Skeletal muscle tissue (tissue), 4 donors: Measurements from ENCODE around the gene DAPK2. TPM values are rescaled to one million over a fixed set of nuclear protein-coding genes. Genes with fewer than 3 reads are reported as not detected.

Source experiments
- H3K27ac ChIP-seq: one replicate; pipeline ENCODE4 v1.7.0; 2013; ENCODE audit warnings: mild to moderate bottlenecking, low read depth, low read length, inconsistent platforms
- H3K27me3 ChIP-seq, 3 donors: one replicate each; pipeline ENCODE4 v1.7.0; 2013; ENCODE audit warnings: low read length in 3 of 3; ENCODE audit not compliant: control insufficient read depth in 3 of 3, insufficient read depth in 3 of 3
- H3K36me3 ChIP-seq, 3 donors: one replicate each; pipeline ENCODE4 v1.7.0; 2013; ENCODE audit warnings: low read length in 3 of 3; ENCODE audit not compliant: control insufficient read depth in 3 of 3, insufficient read depth in 3 of 3
- H3K4me1 ChIP-seq, 3 donors: one replicate each; pipeline ENCODE4 v1.7.0; 2013; ENCODE audit warnings: low read length in 3 of 3, mild to moderate bottlenecking in 3 of 3; ENCODE audit not compliant: control insufficient read depth in 3 of 3, insufficient read depth in 3 of 3
- H3K4me3 ChIP-seq, 3 donors: one replicate each; pipeline ENCODE4 v1.7.0; 2013; ENCODE audit warnings: low read length in 3 of 3
- H3K9ac ChIP-seq, 3 donors: one replicate each; pipeline ENCODE4 v1.7.0; 2013; ENCODE audit warnings: low read length in 3 of 3, mild to moderate bottlenecking in 3 of 3, moderate library complexity in 2 of 3, low read depth in 1 of 3
- H3K9me3 ChIP-seq, 3 donors: one replicate each; pipeline ENCODE4 v1.7.0; 2013; ENCODE audit warnings: low read length in 3 of 3; ENCODE audit not compliant: control insufficient read depth in 3 of 3
- total RNA-seq: library from RNA; depleted of rRNA; stranded (reverse); fragments of >200 nt; gene quantifications from one replicate; pipeline ENCODE4 v1.2.3, GENCODE V29; 2014
- donor health status: Osteomylitis.

The DAPK2 gene
- total RNA-seq, 1 donor from 2014 or later = 2.6 TPM

DNA sequence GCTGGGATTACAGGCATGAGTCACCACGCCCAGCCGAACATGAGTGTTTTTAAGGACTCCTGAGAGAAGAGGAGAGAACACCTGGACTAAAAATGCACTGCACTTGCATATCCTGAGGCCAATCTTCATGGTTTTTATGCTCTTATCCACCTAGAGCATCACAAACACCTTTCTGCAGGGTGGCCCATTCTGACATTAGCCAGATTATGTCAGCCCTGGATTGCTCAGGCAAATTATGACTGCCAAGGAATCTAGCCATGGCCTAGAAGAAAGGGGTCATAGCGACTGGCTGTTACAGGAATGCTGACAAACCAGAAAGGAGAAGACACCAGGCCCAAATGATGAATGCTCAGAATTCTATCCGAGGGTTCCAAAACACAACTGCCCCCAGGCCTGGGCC lies 171.7 kb downstream of the DAPK2 start:
- Histone ChIP-seq H3K4me1 (peaks cover 3 to 8% (median 4%) of the 10 kb centered on the region in 3 donors), H3K9ac (no peak overlapping the region)

DNA sequence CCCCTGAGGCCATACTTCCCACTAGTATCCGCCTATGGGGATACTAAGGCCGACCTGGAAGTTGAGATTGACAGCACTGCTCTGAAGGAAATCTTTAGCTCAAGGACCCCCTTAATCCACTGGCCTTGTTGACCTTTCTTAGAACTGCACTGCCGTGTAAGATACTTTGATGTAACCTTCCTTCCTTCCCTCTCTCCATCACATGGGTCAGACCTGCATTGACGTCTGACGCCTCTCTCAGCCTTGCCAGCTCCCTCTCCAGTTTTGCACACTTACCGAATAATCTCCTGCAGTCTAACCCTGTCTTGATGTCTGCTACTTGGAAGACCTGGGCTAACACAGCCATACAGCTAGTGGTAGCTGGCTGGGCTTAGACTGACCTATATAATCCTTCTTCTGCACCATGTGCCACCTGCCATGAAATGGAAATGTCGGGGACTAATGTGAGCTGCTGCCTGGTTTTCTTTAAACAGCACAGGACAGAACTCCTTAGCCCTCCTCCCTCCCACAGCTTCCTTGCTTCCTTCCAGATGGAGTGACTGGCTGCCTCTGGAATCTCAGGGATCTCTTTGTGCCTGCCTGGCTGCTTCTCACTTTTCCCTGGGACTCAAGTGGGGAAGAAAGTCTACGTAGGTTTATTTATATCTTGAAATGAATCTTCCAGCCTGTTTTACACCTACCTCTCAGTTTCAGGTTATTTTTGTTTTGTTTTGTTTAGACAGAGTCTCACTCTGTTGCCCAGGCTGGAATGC lies 173.3 kb downstream of the DAPK2 start:
- no peak overlapping the region for H3K4me3 ChIP-seq
- no peaks in the 10 kb centered on the region for H3K36me3 ChIP-seq
- H3K27ac ChIP-seq = no peak overlapping the region
- H3K27me3 ChIP-seq = no peaks in the 10 kb centered on the region
- H3K9ac ChIP-seq = no peak overlapping the region
- H3K9me3 ChIP-seq = peaks cover 0 to 2% (median 0%) of the 10 kb centered on the region in 3 donors
- H3K4me1 ChIP-seq = peaks cover 0 to 8% (median 3%) of the 10 kb centered on the region in 3 donors

More for the DNA sequence above, 171.7 kb downstream of the DAPK2 start:
- Histone ChIP-seq H3K9me3 (peaks cover 0 to 2% (median 0%) of the 10 kb centered on the region in 3 donors), H3K27me3 (no peaks in the 10 kb centered on the region), H3K27ac (no peak overlapping the region), H3K36me3 (no peaks in the 10 kb centered on the region), H3K4me3 (no peak overlapping the region)

DNA sequence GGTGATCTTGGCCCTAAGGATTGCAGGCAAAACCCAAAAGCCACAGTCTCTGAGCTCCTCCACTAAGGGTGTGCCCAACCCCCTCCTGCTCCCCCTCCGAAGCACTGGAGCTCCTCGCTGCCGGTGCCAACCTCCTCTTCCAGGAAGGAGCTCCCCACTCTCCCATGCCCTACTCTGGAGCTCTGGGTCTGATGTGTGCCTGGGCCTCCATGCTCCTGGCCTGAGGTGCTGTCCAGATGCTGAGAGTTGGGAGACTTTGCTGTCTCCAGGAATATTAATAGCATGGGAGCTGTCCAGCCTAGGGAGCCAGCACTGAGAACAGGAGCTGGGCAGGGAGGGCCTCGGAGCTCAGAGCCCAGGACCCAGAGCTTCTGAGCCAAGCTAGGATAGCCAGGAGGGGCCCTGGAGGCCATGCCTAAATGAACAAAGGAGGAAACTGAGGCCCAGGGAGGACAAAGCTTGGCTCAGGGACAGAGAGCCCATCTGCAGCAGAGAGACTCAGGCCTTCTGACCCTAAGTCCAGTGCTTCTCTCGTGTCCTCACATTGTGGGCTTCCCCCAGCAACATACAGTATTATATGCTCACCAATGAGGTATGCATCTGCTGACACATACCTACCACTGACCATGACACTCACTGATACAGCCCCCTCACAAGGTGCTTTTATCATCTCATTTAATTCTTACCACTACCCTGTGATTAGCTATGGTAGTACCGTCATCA lies 175.6 kb downstream of the DAPK2 start:
- H3K36me3 ChIP-seq = no peaks in the 10 kb centered on the region
- H3K4me1 ChIP-seq = peaks cover 0 to 4% (median 3%) of the 10 kb centered on the region in 3 donors
- H3K27ac ChIP-seq = no peak overlapping the region
- H3K9me3 ChIP-seq = peaks cover 0 to 2% (median 0%) of the 10 kb centered on the region in 3 donors
- no peak overlapping the region for H3K4me3 ChIP-seq
- H3K27me3 ChIP-seq = no peaks in the 10 kb centered on the region
- no peak overlapping the region for H3K9ac ChIP-seq

DNA sequence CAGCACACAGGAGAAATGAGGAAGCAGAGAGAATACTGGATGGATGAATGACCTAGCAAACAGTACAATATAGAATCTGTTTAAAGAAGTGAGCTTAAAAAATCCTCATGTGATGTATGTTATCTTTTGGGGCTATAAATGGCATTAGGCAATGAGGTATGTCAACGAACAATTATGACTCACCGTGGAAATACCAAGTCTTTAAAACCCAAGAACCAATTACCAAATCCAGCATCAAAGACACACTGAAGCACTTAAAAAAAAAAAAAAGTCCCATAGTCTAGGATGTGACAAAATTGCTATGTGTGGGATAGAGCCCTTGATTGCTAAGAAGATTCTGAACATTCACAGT lies 176.3 kb downstream of the DAPK2 start:
- Histone ChIP-seq H3K4me1 (peaks cover 0 to 4% (median 3%) of the 10 kb centered on the region in 3 donors), H3K9me3 (peaks cover 0 to 2% (median 0%) of the 10 kb centered on the region in 3 donors), H3K4me3 (no peak overlapping the region), H3K9ac (no peak overlapping the region), H3K36me3 (no peaks in the 10 kb centered on the region), H3K27ac (no peak overlapping the region), H3K27me3 (no peaks in the 10 kb centered on the region)

DNA sequence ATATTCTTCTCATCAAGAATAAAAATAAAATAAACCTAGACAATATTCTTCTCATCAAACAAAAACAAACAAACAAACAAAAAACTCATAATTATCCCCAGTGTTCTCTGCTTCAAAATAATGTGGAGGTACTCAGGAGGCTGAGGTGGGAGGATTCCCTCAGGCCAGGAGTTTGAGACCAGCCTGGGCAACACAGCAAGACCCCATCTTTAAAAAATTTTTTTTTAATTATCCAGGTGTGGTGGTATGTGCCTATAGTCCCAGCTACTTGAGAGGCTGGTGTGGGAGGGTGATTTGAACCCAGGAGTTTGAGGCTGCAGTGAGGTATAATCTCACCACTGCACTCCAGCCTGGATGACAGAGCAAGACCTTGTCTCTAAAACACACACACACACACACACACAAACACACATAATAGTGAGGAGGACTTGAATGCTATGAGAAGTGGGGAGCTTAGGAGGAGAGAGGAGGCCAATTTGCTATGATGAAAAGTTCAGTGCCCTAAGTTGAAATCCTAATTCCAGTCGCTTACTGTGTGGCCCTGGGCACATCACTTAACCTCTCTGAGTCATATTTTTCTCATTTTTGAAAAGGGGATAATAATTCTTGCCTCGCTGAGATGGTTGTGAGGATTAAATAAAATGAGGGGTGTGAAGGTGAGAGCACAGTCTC lies 176.8 kb downstream of the DAPK2 start:
- Histone ChIP-seq H3K9me3 (peaks cover 0 to 2% (median 0%) of the 10 kb centered on the region in 3 donors), H3K4me1 (peaks cover 0 to 4% (median 3%) of the 10 kb centered on the region in 3 donors), H3K36me3 (no peaks in the 10 kb centered on the region), H3K27me3 (no peaks in the 10 kb centered on the region), H3K27ac (no peak overlapping the region), H3K9ac (no peak overlapping the region), H3K4me3 (no peak overlapping the region)

DNA sequence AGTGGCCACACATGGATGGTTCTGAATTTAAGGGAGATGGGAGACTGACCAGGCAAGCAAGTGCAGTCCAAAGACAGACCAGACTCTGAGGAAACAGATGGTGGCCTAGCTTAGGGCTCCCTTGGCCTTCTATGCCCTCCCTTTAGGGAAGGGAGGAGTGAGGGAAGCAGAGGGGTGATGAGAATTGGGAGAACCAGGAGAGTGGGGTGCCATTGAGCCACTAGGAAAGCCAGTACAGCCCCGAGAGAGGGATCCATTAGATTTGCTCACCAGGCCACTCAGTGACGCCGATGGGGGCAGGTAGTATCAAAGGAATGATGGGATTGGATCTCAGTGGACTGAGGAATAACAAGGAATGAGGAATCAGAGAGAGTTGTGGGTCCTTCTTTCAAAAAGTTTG lies 182.1 kb downstream of the DAPK2 start:
- Histone ChIP-seq H3K4me3 (no peak overlapping the region), H3K36me3 (no peaks in the 10 kb centered on the region), H3K9ac (no peak overlapping the region), H3K4me1 (peaks cover 0 to 5% (median 1%) of the 10 kb centered on the region in 3 donors), H3K9me3 (no peaks in the 10 kb centered on the region), H3K27ac (no peak overlapping the region), H3K27me3 (no peaks in the 10 kb centered on the region)

DNA sequence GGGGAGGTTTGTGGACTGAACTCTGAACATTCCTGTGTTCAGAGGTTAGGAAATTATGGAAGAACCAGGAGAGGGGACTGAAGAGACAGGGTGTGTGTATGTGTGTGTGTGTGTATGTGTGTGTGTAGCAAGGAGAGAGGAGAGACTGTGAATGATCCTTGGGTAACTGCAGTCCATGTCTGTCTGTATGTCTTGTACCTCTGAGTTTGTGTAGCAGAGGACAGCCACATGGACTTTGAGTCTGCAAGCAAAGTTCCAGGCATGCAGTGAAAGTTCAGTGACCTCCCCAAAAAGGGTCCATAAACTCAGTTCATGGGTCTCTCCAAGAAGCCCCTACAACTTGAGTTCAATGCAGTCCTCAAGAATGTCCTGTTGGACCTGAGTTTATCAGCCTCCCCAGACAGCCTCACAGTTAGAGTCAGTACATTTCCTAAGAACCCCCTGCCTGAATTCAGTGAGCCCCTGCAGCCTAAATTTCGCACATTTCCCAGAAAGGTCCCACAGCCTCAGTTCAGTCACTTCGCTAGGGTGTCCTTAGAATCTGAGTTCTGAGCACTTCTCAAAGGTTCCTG lies 184.3 kb downstream of the DAPK2 start:
- Histone ChIP-seq H3K36me3 (no peaks in the 10 kb centered on the region), H3K9me3 (no peaks in the 10 kb centered on the region), H3K27ac (no peak overlapping the region), H3K9ac (no peak overlapping the region), H3K27me3 (no peaks in the 10 kb centered on the region), H3K4me3 (no peak overlapping the region), H3K4me1 (peaks cover 12 to 21% (median 17%) of the 10 kb centered on the region in 3 donors)

DNA sequence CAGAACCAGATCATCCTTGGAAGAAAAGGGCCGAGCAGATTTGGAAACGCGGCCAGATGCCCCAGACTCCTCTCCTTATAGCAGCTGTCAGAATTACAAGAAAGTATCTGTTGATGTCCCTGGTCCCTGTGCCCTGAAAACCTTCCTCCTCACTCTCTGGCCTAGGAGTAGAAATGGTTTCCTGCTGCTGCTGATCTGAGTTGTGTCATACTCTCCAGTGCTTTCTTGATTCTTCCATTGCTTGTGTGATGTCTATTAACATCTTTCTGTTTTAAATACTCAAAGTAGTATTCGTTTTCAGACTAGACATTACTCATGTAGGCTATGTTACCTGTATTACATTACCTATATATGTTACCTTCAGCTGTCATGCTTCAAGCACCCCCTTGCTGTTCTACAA lies 185.7 kb downstream of the DAPK2 start:
- Histone ChIP-seq H3K4me1 (peaks cover 17 to 24% (median 21%) of the 10 kb centered on the region in 3 donors), H3K36me3 (no peaks in the 10 kb centered on the region), H3K9ac (no peak overlapping the region), H3K9me3 (no peaks in the 10 kb centered on the region), H3K27ac (no peak overlapping the region), H3K4me3 (no peak overlapping the region), H3K27me3 (no peaks in the 10 kb centered on the region)

DNA sequence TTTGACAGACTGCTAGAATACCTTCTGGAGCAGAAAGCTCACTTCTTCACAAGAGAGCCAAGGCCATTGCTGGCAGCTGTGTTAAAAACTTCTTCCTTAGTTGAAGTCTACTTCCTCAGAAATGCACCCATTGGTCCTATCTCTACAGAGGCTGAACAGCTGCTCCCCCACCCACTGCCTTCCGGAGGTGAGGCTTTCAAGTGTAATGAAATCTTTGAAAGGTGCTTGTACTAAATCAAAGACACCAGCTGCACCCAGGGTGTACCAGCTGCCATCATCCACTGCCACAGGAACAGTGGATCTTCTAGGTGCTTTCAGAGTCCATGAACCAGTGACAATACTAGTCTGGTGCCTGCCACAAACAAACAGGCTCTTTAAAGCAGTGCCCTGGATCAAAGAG lies 186.1 kb downstream of the DAPK2 start:
- H3K36me3 ChIP-seq = no peaks in the 10 kb centered on the region
- no peaks in the 10 kb centered on the region for H3K27me3 ChIP-seq
- H3K27ac ChIP-seq = no peak overlapping the region
- peaks cover 17 to 24% (median 21%) of the 10 kb centered on the region in 3 donors for H3K4me1 ChIP-seq
- H3K9ac ChIP-seq = no peak overlapping the region
- H3K9me3 ChIP-seq = no peaks in the 10 kb centered on the region
- H3K4me3 ChIP-seq = no peak overlapping the region
